ENCODE results near the gene IGSF23. TPM values are rescaled to one million over a fixed set of nuclear protein-coding genes. Genes with fewer than 3 reads are reported as not detected.

Gene IGSF23
- total and polyA plus RNA-seq, 2 of the 13 experiments (the other 11 are each of a cell fraction or from before 2014, with no cell fraction given), result 2.3 to 8.8 TPM

- Histone ChIP-seq H3K4me1 (ENCODE audit: insufficient read depth, low read length) (peaks cover 61% of the 10 kb centered on the region), H3K36me3 (replicated peaks in 1 of 2; ENCODE audit: control insufficient read depth in 1 of 2, insufficient read depth in 2 of 2, low read length in 2 of 2) (no peaks in the 10 kb centered on the region), H3K27me3 (ENCODE audit: control insufficient read depth in 1 of 2, insufficient read depth in 2 of 2, low read length in 2 of 2) (no peaks in the 10 kb centered on the region; a peak in 1 of 5 replicates), H3K4me2 (ENCODE audit: low read depth, low read length) (no peak overlapping the region), H2AFZ (ENCODE audit: low read length) (no peak overlapping the region), H3K9ac (ENCODE audit: insufficient read depth, low read depth, low read length) (no peak overlapping the region), H3K4me3 (replicated peaks in 1 of 3; ENCODE audit: insufficient read depth in 1 of 3, low read depth in 2 of 3, low read length in 3 of 3) (no peak overlapping the region), H3K9me3 (ENCODE audit: low read length) (no peaks in the 10 kb centered on the region), H3K27ac (ENCODE audit: extremely low read length, insufficient read depth, low read length) (no peak overlapping the region), H3K79me2 (ENCODE audit: insufficient read depth, low read length) (no peaks in the 10 kb centered on the region), H4K20me1 (ENCODE audit: insufficient read depth, low read length) (no peaks in the 10 kb centered on the region)
- ATAC-seq (peak; percentile 43; the same call in 2 of the 3 replicates), DNase-seq (ENCODE audit: low spot score) (peak; percentile 51), FAIRE-seq (no peak)
- 48% methylated on average over 2 of the region's 2 CpGs for WGBS (ENCODE audit: low lambda C conversion rate)
- ChIA-PET CTCF (ENCODE audit: low intra/inter-chr PET ratio, low total read pairs) (interaction anchor here (0.9 kb wide), 1 partner anchor 69 kb away, joined by 3 read pairs; no protein-coding TSS in a partner anchor), POLR2A (interaction anchor here (0.7 to 1.7 kb wide), 14 partner anchors 9 to 130 kb away, joined by 3 to 9 read pairs (median 4); partner anchors contain the start of genes IGSF23 and PVR)
- in situ Hi-C loops (cut with HindIII; ENCODE audit: extremely low pct_ligation_motif_present, low pct_unique_long_range_greater_than_20kb) (no loop called here), intact Hi-C loops (cut with micrococcal nuclease; ENCODE audit: unreplicated experiment) (no loop called here)
- BruUV-seq (replicated peaks), result no TSS peak
- TF ChIP-seq CAMTA2 (CRISPR knock-in tag; IDR thresholded peaks at IDR 0.05; ENCODE audit: borderline replicate concordance), result no peak
- TF ChIP-seq FOXA1 (IDR thresholded peaks at IDR 0.05), result no peak
- TF ChIP-seq FOXA1 (CRISPR knock-in tag; IDR thresholded peaks at IDR 0.05), result no peak
- no peak for TF ChIP-seq ZNF775 (CRISPR knock-in tag; IDR thresholded peaks at IDR 0.05; ENCODE audit: borderline replicate concordance)
- TF ChIP-seq, protein P1, sequence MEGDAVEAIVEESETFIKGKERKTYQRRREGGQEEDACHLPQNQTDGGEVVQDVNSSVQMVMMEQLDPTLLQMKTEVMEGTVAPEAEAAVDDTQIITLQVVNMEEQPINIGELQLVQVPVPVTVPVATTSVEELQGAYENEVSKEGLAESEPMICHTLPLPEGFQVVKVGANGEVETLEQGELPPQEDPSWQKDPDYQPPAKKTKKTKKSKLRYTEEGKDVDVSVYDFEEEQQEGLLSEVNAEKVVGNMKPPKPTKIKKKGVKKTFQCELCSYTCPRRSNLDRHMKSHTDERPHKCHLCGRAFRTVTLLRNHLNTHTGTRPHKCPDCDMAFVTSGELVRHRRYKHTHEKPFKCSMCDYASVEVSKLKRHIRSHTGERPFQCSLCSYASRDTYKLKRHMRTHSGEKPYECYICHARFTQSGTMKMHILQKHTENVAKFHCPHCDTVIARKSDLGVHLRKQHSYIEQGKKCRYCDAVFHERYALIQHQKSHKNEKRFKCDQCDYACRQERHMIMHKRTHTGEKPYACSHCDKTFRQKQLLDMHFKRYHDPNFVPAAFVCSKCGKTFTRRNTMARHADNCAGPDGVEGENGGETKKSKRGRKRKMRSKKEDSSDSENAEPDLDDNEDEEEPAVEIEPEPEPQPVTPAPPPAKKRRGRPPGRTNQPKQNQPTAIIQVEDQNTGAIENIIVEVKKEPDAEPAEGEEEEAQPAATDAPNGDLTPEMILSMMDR (CRISPR knock-in tag; IDR thresholded peaks at IDR 0.05), result peak; percentile 43
- TF ChIP-seq ZNF414 (CRISPR knock-in tag; IDR thresholded peaks at IDR 0.05), result no peak
- TF ChIP-seq EED (CRISPR knock-in tag; IDR thresholded peaks at IDR 0.05), result no peak
- no peak for TF ChIP-seq FOXC1 (CRISPR knock-in tag; IDR thresholded peaks at IDR 0.05; ENCODE audit: borderline replicate concordance)
- no peak for TF ChIP-seq ZMYM2 (CRISPR knock-in tag; IDR thresholded peaks at IDR 0.05)
- TF ChIP-seq, protein P2, sequence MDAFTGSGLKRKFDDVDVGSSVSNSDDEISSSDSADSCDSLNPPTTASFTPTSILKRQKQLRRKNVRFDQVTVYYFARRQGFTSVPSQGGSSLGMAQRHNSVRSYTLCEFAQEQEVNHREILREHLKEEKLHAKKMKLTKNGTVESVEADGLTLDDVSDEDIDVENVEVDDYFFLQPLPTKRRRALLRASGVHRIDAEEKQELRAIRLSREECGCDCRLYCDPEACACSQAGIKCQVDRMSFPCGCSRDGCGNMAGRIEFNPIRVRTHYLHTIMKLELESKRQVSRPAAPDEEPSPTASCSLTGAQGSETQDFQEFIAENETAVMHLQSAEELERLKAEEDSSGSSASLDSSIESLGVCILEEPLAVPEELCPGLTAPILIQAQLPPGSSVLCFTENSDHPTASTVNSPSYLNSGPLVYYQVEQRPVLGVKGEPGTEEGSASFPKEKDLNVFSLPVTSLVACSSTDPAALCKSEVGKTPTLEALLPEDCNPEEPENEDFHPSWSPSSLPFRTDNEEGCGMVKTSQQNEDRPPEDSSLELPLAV (CRISPR knock-in tag; conservative IDR thresholded peaks at IDR 0.05; ENCODE audit: low read depth), result no peak
- TF ChIP-seq DPF2 (CRISPR knock-in tag; IDR thresholded peaks at IDR 0.05; ENCODE audit: borderline replicate concordance, low read depth), result no peak
- TF ChIP-seq NBN (conservative IDR thresholded peaks at IDR 0.05), result no peak
- no peak for TF ChIP-seq PITX1 (CRISPR knock-in tag; IDR thresholded peaks at IDR 0.05)
- peak in 1 of 2 experiments; percentile 88; a peak in 2 of 4 replicates for TF ChIP-seq ATF4 (CRISPR knock-in tag; IDR thresholded peaks at IDR 0.05)
- TF ChIP-seq MAF1 (CRISPR knock-in tag; IDR thresholded peaks at IDR 0.05; ENCODE audit: borderline replicate concordance), result no peak
- no peak for TF ChIP-seq HIVEP1 (CRISPR knock-in tag; IDR thresholded peaks at IDR 0.05)
These were observed 25.2 kb upstream of the IGSF23 start for GRCh38 chr19:44587963-44588770.
